ENCODE measurements around the gene UNC5B.

The UNC5B gene

GRCh38 chr10:71239946-71240795, 27.8 kb downstream of the UNC5B start:
- DNase-seq: no peak

- DNase-seq: no peak
Observed at GRCh38 chr10:71241114-71241829, 28.9 kb downstream of the UNC5B start.

GRCh38 chr10:71241830-71242621, 29.7 kb downstream of the UNC5B start:
- DNase-seq: no peak

GRCh38 chr10:71242622-71243009, 30.2 kb downstream of the UNC5B start:
- DNase-seq: no peak

GRCh38 chr10:71243756-71244395, 31.5 kb downstream of the UNC5B start:
- no peak for DNase-seq

- DNase-seq: no peak
Observed at GRCh38 chr10:71244431-71245419, 32.4 kb downstream of the UNC5B start.

- DNase-seq: no peak
Observed at GRCh38 chr10:71245420-71246325, 33.3 kb downstream of the UNC5B start.

DNA sequence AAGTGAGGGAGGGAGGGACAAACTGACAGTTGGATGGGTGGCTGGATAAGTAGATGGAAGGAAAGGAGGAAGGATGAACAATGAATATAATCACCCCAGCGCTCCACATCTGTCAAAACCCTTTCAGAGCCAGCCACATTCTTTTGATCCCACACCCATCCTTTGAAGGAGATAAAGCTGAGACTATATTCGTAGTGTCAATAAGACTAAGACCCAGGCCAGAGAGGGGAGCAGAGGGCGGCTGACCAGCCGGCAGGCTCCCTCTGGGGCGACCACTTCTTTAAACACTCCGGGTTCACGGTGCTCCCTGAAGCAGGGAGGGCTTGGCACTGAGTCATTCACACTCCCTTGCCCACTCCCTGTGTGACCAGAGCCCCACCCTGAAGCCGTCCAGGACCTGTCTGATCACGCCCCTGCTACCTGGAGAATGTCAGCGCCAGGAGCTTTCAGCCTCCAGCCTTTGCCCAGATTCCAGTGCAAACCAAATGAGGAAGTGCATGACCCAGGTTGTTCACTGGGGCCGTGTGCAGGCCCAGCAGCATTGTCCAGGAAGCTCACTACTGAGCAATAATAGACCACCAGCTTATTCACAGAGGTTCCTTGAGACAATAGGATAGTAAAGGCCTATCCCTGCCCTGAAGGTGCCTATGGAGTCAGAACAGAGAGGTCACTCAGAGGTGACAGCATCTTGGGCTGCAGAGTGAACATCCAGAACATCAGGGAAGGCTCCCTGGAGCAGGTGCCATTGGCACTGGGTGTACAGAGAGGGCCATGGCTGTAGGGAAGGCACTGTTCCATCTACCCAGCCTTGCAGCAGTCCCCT, 34.4 kb downstream of the UNC5B start:
- no peak for DNase-seq

- no peak for DNase-seq
Observed at GRCh38 chr10:71247414-71247705, 35.0 kb downstream of the UNC5B start.

- DNase-seq: no peak
Observed at GRCh38 chr10:71247804-71248203, 35.4 kb downstream of the UNC5B start.

GRCh38 chr10:71248210-71248609, 35.8 kb downstream of the UNC5B start:
- DNase-seq: no peak

GRCh38 chr10:71249996-71250395, 37.6 kb downstream of the UNC5B start:
- DNase-seq: no peak

GRCh38 chr10:71250405-71250804, 38.0 kb downstream of the UNC5B start:
- DNase-seq: no peak

- no peak for DNase-seq
Observed at GRCh38 chr10:71250842-71251241, 38.5 kb downstream of the UNC5B start.

DNA sequence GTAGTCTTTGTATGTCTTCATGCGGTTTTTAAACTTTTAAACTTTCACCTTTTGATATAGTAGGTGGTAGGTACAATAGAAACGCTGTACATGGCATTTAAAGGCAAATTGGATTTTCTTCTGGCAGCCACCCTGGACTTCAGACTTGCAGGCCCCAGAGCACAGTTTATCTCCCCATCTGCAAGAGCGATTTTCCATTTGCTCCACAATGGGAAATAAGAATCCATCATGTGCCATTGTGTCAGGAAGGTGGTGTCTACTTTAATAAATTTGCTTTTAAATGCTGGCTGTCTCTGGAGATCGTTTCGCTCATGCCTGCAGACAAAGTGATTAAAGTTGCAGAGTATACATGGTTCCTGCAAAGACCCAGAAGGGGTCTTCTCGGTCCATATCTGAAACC, 38.9 kb downstream of the UNC5B start:
- DNase-seq: no peak

- no peak for DNase-seq
Observed at GRCh38 chr10:71252220-71252619, 39.9 kb downstream of the UNC5B start.

DNA sequence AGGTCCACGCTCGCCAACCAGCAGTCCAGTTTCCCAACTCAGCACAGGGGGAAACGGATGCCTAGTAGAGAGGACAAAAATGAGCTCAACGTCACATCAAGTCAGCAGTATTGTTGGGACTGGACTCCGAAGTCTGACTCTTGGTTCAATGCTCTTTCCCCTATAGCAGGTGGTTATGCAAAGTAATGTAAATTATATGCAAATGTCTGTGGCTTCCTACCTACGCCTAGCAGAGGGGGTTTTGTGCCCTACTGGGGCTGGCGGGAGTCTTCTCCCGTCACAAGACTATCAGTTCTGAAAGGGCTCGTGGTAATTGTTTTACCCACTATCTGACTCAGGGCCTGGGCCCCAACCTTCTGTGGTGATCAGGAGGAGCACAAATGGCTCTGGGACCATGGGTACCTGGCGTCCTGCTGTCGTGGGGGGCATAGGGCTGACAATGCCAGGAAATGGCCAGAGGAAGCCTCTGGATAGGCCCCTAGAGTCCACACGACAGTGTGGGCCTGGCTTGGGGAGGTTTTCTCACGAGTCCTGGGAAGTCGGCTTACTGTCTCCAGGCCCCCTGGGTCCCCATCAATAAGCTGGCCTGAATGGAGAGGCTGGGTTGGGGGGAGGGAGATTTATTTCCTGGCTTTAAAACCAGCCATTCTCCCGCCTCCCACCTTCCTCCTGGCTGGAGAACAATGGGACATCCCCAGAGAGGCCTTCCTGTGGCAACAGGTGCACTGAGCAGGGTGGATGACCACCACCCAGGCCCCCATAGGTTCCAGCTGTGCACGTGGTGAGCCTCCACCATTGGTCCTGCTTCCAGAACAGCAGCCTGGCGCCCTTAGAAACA, 41.8 kb downstream of the UNC5B start:
- DNase-seq: no peak

DNA sequence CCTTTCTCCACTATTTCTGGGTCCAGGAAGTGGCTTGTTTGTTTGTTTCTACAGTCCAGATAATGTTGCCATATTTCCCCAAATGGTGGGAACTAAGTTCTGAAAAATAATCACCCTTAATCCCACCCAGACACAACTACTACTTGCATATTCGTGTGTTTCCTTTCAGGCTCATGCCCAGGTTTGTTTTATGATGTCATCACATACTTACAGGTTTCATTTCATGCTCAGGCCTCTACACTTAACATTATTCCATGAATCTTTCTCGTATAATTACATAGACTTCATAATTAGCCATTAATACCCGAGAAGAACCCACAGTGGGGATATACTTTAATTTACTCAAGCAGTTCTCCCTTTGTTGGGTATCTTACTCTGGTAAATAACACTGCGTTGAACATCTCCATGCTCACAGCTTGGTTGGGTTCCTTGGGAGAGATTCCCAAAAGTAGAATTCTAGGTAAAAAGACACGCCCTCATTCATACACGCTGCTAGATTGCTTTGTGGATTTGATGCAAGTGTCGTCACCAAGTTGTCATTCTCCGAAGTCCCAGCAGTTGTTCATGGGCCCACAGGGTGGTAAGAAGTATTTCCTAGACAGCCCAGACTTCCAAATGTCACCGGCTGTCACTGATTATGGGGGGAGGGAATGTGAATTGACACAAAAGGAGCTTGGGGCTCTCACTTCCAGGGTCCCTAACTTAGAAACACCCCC, 42.6 kb downstream of the UNC5B start:
- no peak for DNase-seq

- no peak for DNase-seq
Observed at GRCh38 chr10:71255550-71255807, 43.1 kb downstream of the UNC5B start.
